NCI-H526 (cell line): ENCODE results near the gene WDR33.

Source experiments
- DNase-seq, 2 experiments: peaks; one replicate each; lab custom pipeline; 2025; lab: John Stamatoyannopoulos, UW

WDR33 gene

GRCh38 chr2:127718271-127718670 is 92.7 kb downstream of the WDR33 start:
- no peak for DNase-seq

- no peak for DNase-seq
These were observed 95.1 kb downstream of the WDR33 start for GRCh38 chr2:127715778-127716449.

- DNase-seq: no peak
These were observed 97.4 kb downstream of the WDR33 start for GRCh38 chr2:127713562-127713961.

- DNase-seq: no peak
These were observed 98.0 kb downstream of the WDR33 start for GRCh38 chr2:127712999-127713398.

- no peak for DNase-seq
These were observed 101.6 kb downstream of the WDR33 start for GRCh38 chr2:127709336-127709735.

GRCh38 chr2:127707890-127708648 is 102.9 kb downstream of the WDR33 start:
- no peak for DNase-seq

- no peak for DNase-seq
These were observed 104.6 kb downstream of the WDR33 start for GRCh38 chr2:127706215-127706990.

GRCh38 chr2:127705391-127706065 is 105.4 kb downstream of the WDR33 start:
- DNase-seq: no peak

- no peak for DNase-seq
These were observed 106.2 kb downstream of the WDR33 start for GRCh38 chr2:127704641-127705390.

GRCh38 chr2:127703282-127703681 is 107.7 kb downstream of the WDR33 start:
- DNase-seq: no peak

- no peak for DNase-seq
These were observed 108.5 kb downstream of the WDR33 start for GRCh38 chr2:127702395-127703009.

GRCh38 chr2:127701651-127702394 is 109.1 kb downstream of the WDR33 start:
- DNase-seq: peak; percentile 52 to 90

GRCh38 chr2:127701193-127701650 is 109.7 kb downstream of the WDR33 start, which contains the start of gene SFT2D3:
Gene SFT2D3, plus strand, starts transcription at chr2:127701497. Its CDS starts 32 bp downstream, at chr2:127701529.
- peak; percentile 79 to 95 for DNase-seq

GRCh38 chr2:127700527-127701192 is 110.3 kb downstream of the WDR33 start:
- DNase-seq: peak; percentile 14 to 25

GRCh38 chr2:127698553-127699355 is 112.2 kb downstream of the WDR33 start:
- DNase-seq: no peak

GRCh38 chr2:127697482-127698180 is 113.3 kb downstream of the WDR33 start:
- DNase-seq: no peak

GRCh38 chr2:127695491-127696472 is 115.2 kb downstream of the WDR33 start:
- peak; percentile 7 to 40 for DNase-seq
